Fibroblast of mammary gland (primary cell): ENCODE measurements around the gene KBTBD12.
A peak's percentile ranks its signal among the peaks of the same experiment; 100 is the strongest.

Experiments used
- DNase-seq: peaks from one replicate; pipeline ENCODE4 v3.0.0-alpha.2; 2010; ENCODE audit warnings: low read depth
- H3K4me3 ChIP-seq: 2 replicates; pipeline ENCODE4 v1.5.1; 2011; ENCODE audit warnings: low read depth, mild to moderate bottlenecking, low read length, moderate library complexity; ENCODE audit not compliant: control insufficient read depth
- TF ChIP-seq, protein P1 (sequence below): conservative IDR thresholded peaks from 2 replicates; pipeline ENCODE4 v1.5.1; 2011; ENCODE audit warnings: low read depth, low read length, inconsistent platforms; ENCODE audit not compliant: control insufficient read depth, insufficient read depth

The KBTBD12 gene

DNA sequence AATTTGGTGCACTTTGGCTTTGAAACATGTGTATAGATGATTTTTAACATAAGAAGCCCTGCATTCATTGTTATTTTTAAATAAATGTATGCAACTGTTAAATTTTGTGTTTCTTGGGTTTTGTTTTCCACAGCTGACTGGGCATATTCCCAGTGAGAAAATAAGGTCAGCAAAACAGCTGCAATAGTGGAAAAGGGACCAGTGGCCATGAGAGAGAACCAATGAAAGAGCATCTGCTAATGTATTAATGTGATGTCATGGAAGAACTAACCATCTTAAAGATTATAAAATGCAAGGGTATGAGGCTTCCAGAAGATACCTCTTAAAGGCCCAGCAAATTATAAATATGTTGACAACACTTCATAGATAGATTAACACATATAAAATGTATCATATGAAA, 31.0 kb upstream of the KBTBD12 start:
- H3K4me3 ChIP-seq, result no peak overlapping the region
- TF ChIP-seq, protein P1, sequence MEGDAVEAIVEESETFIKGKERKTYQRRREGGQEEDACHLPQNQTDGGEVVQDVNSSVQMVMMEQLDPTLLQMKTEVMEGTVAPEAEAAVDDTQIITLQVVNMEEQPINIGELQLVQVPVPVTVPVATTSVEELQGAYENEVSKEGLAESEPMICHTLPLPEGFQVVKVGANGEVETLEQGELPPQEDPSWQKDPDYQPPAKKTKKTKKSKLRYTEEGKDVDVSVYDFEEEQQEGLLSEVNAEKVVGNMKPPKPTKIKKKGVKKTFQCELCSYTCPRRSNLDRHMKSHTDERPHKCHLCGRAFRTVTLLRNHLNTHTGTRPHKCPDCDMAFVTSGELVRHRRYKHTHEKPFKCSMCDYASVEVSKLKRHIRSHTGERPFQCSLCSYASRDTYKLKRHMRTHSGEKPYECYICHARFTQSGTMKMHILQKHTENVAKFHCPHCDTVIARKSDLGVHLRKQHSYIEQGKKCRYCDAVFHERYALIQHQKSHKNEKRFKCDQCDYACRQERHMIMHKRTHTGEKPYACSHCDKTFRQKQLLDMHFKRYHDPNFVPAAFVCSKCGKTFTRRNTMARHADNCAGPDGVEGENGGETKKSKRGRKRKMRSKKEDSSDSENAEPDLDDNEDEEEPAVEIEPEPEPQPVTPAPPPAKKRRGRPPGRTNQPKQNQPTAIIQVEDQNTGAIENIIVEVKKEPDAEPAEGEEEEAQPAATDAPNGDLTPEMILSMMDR, result no peak
- DNase-seq, result no peak

DNA sequence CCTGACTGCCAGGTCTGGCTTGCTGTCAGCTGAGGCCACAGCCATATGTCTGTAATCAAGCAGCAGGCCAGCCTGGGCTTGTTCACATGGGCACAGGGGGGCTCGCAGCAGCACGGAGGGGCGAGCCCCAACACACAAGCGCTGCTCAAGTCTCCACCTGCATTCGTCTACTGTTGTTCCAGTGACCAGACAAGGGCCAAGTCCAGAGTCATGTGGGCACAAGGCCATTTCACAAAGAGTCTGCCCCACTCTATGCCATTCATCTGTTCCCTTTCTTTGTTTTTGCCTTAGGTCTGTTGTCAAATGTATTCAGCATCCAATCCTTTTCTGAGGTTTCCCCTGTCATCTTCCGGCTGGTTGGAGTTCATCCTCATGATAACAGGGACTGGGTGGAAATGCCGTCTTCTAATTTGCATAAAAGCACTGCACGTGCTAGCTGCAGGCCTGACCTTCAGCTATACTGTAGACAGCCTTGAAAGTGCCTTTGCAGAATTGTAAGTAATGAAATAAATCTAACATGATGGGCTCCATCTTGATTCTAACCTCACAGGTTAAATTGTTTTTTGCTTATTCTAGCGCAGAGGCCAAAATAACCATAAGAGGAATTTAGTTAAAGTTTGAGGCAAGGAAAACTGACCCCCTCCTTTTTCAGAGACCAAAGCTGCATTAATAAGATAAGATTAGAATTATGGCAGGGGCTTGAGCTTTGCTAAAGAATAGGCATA, 28.6 kb upstream of the KBTBD12 start:
- no peak for DNase-seq
- no peak overlapping the region for H3K4me3 ChIP-seq
- TF ChIP-seq, protein P1, result no peak

GRCh38 chr3:127886956-127887231, 28.1 kb upstream of the KBTBD12 start:
- no peak for DNase-seq
- no peak overlapping the region for H3K4me3 ChIP-seq
- TF ChIP-seq, protein P1, result no peak

DNA sequence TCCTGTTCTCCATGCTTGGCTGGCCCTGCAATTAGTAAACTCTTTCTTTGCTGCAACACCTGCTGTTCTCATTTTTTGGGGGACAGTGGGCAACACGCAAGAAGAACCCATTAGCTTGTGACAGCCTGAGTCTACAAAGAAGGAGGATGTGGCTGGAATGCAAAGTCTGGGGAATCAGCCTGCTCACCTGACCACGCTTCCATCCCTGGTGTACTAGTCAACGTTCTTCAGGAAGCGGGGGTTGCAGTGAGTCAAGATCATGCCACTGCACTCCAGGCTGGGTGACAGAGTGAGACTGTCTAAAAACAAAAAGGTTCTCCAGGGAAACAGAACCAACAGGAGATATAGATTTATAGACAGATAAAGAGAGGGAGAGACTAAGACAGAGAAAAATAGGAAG, 27.7 kb upstream of the KBTBD12 start:
- DNase-seq, result peak; percentile 59
- TF ChIP-seq, protein P1, result no peak
- H3K4me3 ChIP-seq, result no peak overlapping the region

DNA sequence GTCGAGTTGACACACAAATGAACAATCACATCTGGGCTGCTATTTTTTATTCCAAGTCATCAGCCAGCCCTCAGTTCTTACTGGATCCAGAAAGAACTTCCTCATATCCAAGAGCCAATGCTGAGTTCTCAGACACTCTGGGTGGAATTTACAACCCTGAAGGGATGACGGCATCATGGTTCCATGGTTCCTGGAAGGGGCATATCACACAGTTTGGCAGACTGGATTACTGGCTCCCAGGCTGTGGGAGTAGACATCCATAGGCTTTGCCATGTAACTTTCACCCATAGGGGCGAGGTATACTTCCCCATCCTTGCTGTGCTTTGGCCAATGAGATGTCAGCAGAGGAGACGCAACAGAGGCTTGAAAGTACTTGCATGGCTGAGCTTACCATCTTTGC, 26.9 kb upstream of the KBTBD12 start:
- peak; percentile 49 for DNase-seq
- TF ChIP-seq, protein P1, result no peak
- no peak overlapping the region for H3K4me3 ChIP-seq

DNA sequence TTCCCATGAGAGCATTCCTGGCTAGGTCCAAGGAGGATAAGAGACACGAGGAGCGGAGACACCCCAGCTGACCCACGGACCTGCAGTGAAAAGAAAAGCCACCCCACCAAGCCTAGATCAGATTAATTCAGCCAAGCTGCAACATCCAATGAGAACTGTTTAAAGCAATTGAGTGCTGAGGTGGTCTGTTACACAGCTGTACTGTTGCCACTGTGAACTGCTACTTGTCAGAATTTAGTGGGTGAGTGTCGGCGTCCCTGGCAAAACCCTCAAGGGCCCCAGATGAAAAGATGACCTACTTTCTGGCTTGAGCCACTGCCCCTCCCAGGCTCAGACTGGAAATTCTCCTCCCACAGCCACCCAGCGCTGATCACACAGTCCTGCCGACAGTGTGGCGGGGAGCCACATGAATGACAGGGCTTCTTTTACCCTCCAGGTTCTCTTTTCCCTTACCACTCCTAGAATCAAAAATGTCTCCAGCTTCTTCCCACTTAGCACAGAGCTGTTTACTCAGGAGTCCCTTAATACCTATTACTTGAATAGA, 26.4 kb upstream of the KBTBD12 start:
- DNase-seq, result peak; percentile 66
- TF ChIP-seq, protein P1, result no peak
- no peak overlapping the region for H3K4me3 ChIP-seq

- DNase-seq, result peak; percentile 97
- H3K4me3 ChIP-seq, result no peak overlapping the region
- TF ChIP-seq, protein P1, result no peak
Observed at GRCh38 chr3:127889461-127889863, 25.6 kb upstream of the KBTBD12 start.
